ENCODE data around the gene ZNF660.

Gene ZNF660

GRCh38 chr3:44628716-44629115, 44.0 kb downstream of the ZNF660 start:
- FAIRE-seq (no peak), DNase-seq (ENCODE audit: insufficient read length, low spot score) (no peak)

GRCh38 chr3:44632193-44632592, 47.4 kb downstream of the ZNF660 start:
- DNase-seq (ENCODE audit: insufficient read length, low spot score) (no peak), FAIRE-seq (no peak)

DNA sequence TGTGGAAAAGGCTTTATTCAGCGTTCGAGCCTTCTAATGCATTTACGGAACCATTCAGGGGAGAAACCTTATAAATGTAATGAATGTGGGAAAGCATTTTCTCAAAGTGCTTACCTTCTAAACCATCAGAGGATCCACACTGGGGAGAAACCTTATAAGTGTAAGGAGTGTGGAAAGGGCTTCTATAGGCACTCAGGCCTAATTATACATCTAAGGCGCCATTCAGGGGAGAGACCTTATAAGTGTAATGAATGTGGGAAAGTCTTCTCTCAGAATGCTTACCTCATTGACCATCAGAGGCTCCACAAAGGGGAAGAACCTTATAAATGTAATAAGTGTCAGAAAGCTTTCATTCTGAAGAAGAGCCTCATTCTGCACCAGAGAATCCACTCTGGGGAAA, 57.6 kb downstream of the ZNF660 start:
- DNase-seq (ENCODE audit: insufficient read length, low spot score), result no peak
- no peak for FAIRE-seq

GRCh38 chr3:44643024-44643423, 58.3 kb downstream of the ZNF660 start:
- FAIRE-seq (no peak), DNase-seq (ENCODE audit: insufficient read length, low spot score) (no peak)

DNA sequence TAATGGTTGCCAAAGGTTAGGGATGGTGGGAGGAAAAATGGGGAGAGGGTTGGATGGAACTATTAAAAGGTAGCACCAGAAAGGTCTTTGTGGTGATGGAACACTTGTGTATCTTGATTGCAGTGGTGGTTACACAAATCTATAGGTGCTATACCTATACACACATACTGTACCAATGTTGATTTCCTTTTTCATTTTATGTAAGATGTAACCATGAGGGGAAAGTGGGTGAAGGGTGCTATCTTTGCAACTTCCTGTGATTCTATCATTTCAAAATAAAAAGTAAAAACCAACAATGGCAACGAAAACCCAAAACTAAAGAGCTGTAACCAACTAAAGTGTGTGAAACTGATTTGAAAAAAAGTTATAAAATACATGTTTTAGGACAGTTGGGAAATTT, 63.0 kb downstream of the ZNF660 start:
- no peak for DNase-seq (ENCODE audit: insufficient read length, low spot score)
- no peak for FAIRE-seq

DNA sequence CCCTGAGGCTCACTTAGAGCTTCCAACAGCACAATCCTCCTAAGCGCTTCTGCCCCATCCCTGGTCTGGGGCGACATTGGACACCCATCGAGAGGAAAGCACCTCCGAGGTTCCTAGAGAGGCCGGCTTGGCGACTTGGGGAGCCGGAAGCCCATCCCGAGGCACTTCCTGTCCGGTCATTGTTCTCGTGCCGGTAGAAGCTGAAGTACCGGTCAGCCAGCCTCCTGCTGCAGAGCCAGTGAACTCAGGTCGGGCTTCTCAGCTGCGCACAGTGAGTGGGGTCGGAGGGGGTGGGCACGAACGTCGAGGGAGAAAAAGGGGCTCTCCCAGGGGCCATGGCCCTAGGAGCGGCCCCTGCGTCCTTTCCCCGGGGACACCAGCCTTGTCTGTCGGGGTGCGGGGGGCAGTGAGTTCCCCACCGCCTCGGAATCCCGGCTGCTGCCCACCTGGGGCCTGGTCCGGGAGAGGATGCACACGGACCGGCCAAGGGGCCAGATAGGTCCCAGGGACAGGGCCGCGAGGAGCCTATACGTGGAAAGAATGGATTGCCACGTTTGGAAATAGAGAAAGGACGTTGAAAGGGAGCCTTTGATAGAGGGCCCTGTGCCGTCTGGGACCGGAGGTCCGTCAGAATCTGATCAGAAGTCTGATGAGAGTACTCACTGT, 63.9 kb downstream of the ZNF660 start, which contains the start of gene ZNF35:
ZNF35 (plus strand) TSS at position 169 of the 666 bp plus-strand sequence. CDS start 2,336 bp downstream, outside the sequence.
- DNase-seq (ENCODE audit: insufficient read length, low spot score) (peak; percentile 87), FAIRE-seq (peak; percentile 67)

Data from HTR-8/SVneo (cell line).